HepG2 (cell line): ENCODE results near the gene CDK12. TPM values are rescaled to one million over a fixed set of nuclear protein-coding genes. Genes with fewer than 3 reads are reported as not detected.

Source experiments
- CSRNP1 ChIP-seq: sonication (generic); formaldehyde crosslinking; IDR thresholded peaks from 2 replicates; pipeline ENCODE4 v1.8.1; 2023; ENCODE audit warnings: mild to moderate bottlenecking, missing genetic modification reagents
- HMG20A ChIP-seq: IDR thresholded peaks from 2 replicates; pipeline ENCODE4 v1.6.1; 2016; ENCODE audit warnings: borderline replicate concordance
- LBX2 ChIP-seq: sonication (generic); formaldehyde crosslinking; IDR thresholded peaks from 2 replicates; pipeline ENCODE4 v1.5.0; 2020; ENCODE audit warnings: missing genetic modification reagents, mild to moderate bottlenecking, borderline replicate concordance
- MBNL3 ChIP-seq: fragments of 250-450 bp; sonication (Bioruptor Pico); conservative IDR thresholded peaks from 2 replicates; pipeline ENCODE4 v1.8.0; 2022; ENCODE audit warnings: mild to moderate bottlenecking, inconsistent platforms
- PRDM4 ChIP-seq: sonication (generic); formaldehyde crosslinking; IDR thresholded peaks from 2 replicates; pipeline ENCODE4 v1.9.0; 2021; ENCODE audit warnings: missing genetic modification reagents, borderline replicate concordance
- RFXANK ChIP-seq: IDR thresholded peaks from 2 replicates; pipeline ENCODE4 v1.6.1; 2016
- SMARCC2 ChIP-seq: fragments of 450-650 bp; IDR thresholded peaks from 2 replicates; pipeline ENCODE4 v1.6.1; 2017; ENCODE audit warnings: antibody characterized with exemption, mild to moderate bottlenecking
- SNAI1 ChIP-seq: sonication (generic); formaldehyde crosslinking; IDR thresholded peaks from 2 replicates; pipeline ENCODE4 v1.5.0; 2020; ENCODE audit warnings: mild to moderate bottlenecking, missing genetic modification reagents, borderline replicate concordance
- ZBED4 ChIP-seq: sonication (generic); formaldehyde crosslinking; IDR thresholded peaks from 2 replicates; pipeline ENCODE4 v1.4.0; 2020; ENCODE audit warnings: missing genetic modification reagents, borderline replicate concordance
- ZFP62 ChIP-seq: sonication (generic); formaldehyde crosslinking; IDR thresholded peaks from 2 replicates; pipeline ENCODE4 v1.4.0; 2020; ENCODE audit warnings: missing genetic modification reagents
- ZGPAT ChIP-seq: IDR thresholded peaks from 2 replicates; pipeline ENCODE4 v1.6.1; 2016; ENCODE audit warnings: mild to moderate bottlenecking
- ZNF282 ChIP-seq: fragments of 450-650 bp; IDR thresholded peaks from 2 replicates; pipeline ENCODE4 v1.6.1; 2018; ENCODE audit not compliant: partially characterized antibody
- ZNF343 ChIP-seq: sonication (generic); formaldehyde crosslinking; IDR thresholded peaks from 2 replicates; pipeline ENCODE4 v1.4.0; 2020; ENCODE audit warnings: mild to moderate bottlenecking, missing genetic modification reagents
- ZNF431 ChIP-seq: sonication (generic); formaldehyde crosslinking; IDR thresholded peaks from 2 replicates; pipeline ENCODE4 v1.9.0; 2022; ENCODE audit warnings: missing genetic modification reagents, low read depth, mild to moderate bottlenecking, borderline replicate concordance
- ZNF660 ChIP-seq: sonication (generic); formaldehyde crosslinking; IDR thresholded peaks from 2 replicates; pipeline ENCODE4 v1.5.1; 2020; ENCODE audit warnings: mild to moderate bottlenecking, low read depth, missing genetic modification reagents, borderline replicate concordance
- ZNF790 ChIP-seq: sonication (generic); formaldehyde crosslinking; IDR thresholded peaks from 2 replicates; pipeline ENCODE4 v1.8.0; 2022; ENCODE audit warnings: missing genetic modification reagents, mild to moderate bottlenecking, borderline replicate concordance
- polyA plus RNA-seq, 8 experiments: library from polyadenylated mRNA; depleted of rRNA in 3 of 8; stranded (reverse) in 7 of 8; unstranded in 1 of 8; fragments of >200 nt; fragmentation: Illumina TruSeq in 4 of 8; extraction: Trizol in 4 of 8; gene quantifications; 2 replicates each; pipeline versions ENCODE4 v1.2.1 to v1.2.3, GENCODE V29; 2011 to 2016; ENCODE audit warnings: low read depth in 4 of 8, missing spikeins in 1 of 8, mixed read lengths in 1 of 8; ENCODE audit not compliant: insufficient read depth in 1 of 8
- total RNA-seq, 5 experiments: library from RNA; depleted of rRNA; stranded (reverse); fragments of >200 nt; fragmentation: Illumina TruSeq; extraction: Trizol; gene quantifications; 2 replicates each; pipeline ENCODE4 v1.2.3, GENCODE V29; 2016; ENCODE audit warnings: low read depth in 1 of 5

CDK12 gene
- total and polyA plus RNA-seq, 2 of the 13 experiments (the other 11 are each of a cell fraction or from before 2014, with no cell fraction given): 24.0 to 88.6 TPM

- no peak for TF ChIP-seq ZNF343 (CRISPR knock-in tag)
- TF ChIP-seq ZNF431 (CRISPR knock-in tag): no peak
- no peak for TF ChIP-seq LBX2
- no peak for TF ChIP-seq ZBED4 (CRISPR knock-in tag)
- TF ChIP-seq RFXANK (CRISPR knock-in tag): no peak
- no peak for TF ChIP-seq MBNL3 (CRISPR knock-in tag)
- TF ChIP-seq ZFP62: no peak
- no peak for TF ChIP-seq ZNF790
- TF ChIP-seq PRDM4 (CRISPR knock-in tag): no peak
- TF ChIP-seq ZNF282: no peak
- no peak for TF ChIP-seq SNAI1 (CRISPR knock-in tag)
- 0 out of 2 replicates have a peak, but pooled peaks have one; percentile 25 for TF ChIP-seq CSRNP1 (CRISPR knock-in tag)
- 0 out of 2 replicates have a peak, but pooled peaks have one; percentile 19 for TF ChIP-seq ZGPAT (CRISPR knock-in tag)
- no peak for TF ChIP-seq ZNF660 (CRISPR knock-in tag)
- TF ChIP-seq HMG20A (CRISPR knock-in tag): no peak
- TF ChIP-seq SMARCC2: no peak
These were observed 112.4 kb downstream of the CDK12 start (continued) for GRCh38 chr17:39573447-39574298.
